Hepatocyte (in vitro differentiated cells): ENCODE results near the gene LENG8. TPM values are rescaled to one million over a fixed set of nuclear protein-coding genes. Genes with fewer than 3 reads are reported as not detected.

Experiments used
- DNase-seq: peaks from one replicate; pipeline ENCODE4 v3.0.0-alpha.2; 2016; ENCODE audit warnings: low spot score
- H2AFZ ChIP-seq: fragments of 200-600 bp; sonication (generic); 2 replicates; pipeline ENCODE4 v1.6.0; 2016; ENCODE audit warnings: antibody characterized with exemption, mild to moderate bottlenecking
- H3K27ac ChIP-seq: fragments of 200-600 bp; sonication (generic); 2 replicates; pipeline ENCODE4 v1.5.1; 2016; ENCODE audit warnings: mild to moderate bottlenecking
- H3K27me3 ChIP-seq: fragments of 200-600 bp; sonication (generic); 2 replicates; pipeline ENCODE4 v1.6.1; 2016
- H3K36me3 ChIP-seq: fragments of 200-600 bp; sonication (generic); replicated peaks from 2 replicates; pipeline ENCODE4 v1.5.1; 2016; ENCODE audit warnings: low read depth; ENCODE audit not compliant: insufficient read depth
- H3K4me1 ChIP-seq: fragments of 200-600 bp; sonication (generic); 2 replicates; pipeline ENCODE4 v1.5.1; 2016; ENCODE audit warnings: mild to moderate bottlenecking, moderate library complexity; ENCODE audit not compliant: insufficient read depth
- H3K4me2 ChIP-seq: fragments of 200-600 bp; sonication (generic); 2 replicates; pipeline ENCODE4 v1.6.0; 2016
- H3K4me3 ChIP-seq: fragments of 200-600 bp; sonication (generic); 2 replicates; pipeline ENCODE4 v1.5.1; 2016; ENCODE audit warnings: mild to moderate bottlenecking
- H3K79me2 ChIP-seq: fragments of 200-600 bp; sonication (generic); 2 replicates; pipeline ENCODE4 v1.6.0; 2017; ENCODE audit warnings: mild to moderate bottlenecking
- H3K9me2 ChIP-seq: fragments of 200-600 bp; sonication (generic); replicated peaks from 2 replicates; pipeline ENCODE4 v1.6.0; 2017; ENCODE audit warnings: mild to moderate bottlenecking; ENCODE audit not compliant: insufficient read depth
- H3K9me3 ChIP-seq: fragments of 200-600 bp; sonication (generic); 2 replicates; pipeline ENCODE4 v1.5.1; 2016; ENCODE audit warnings: low read depth, mild to moderate bottlenecking
- H4K20me1 ChIP-seq: fragments of 200-600 bp; sonication (generic); 2 replicates; pipeline ENCODE4 v1.6.0; 2016; ENCODE audit warnings: mild to moderate bottlenecking; ENCODE audit not compliant: insufficient read depth, poor library complexity, severe bottlenecking
- EZH2 ChIP-seq: fragments of 200-600 bp; sonication (generic); IDR thresholded peaks from 2 replicates; pipeline ENCODE4 v1.6.1; 2016; ENCODE audit warnings: antibody characterized with exemption, mild to moderate bottlenecking, borderline replicate concordance
- EZH2phosphoT487 ChIP-seq: fragments of 200-600 bp; sonication (generic); IDR thresholded peaks from one replicate; pipeline ENCODE4 v1.6.1; 2018; ENCODE audit warnings: antibody characterized with exemption, mild to moderate bottlenecking, low read depth, moderate library complexity; ENCODE audit not compliant: unreplicated experiment, severe bottlenecking
- WGBS: methylation state at CpG from one replicate; pipeline ENCODE4 v1.1.6; 2016; ENCODE audit warnings: low lambda C conversion rate; ENCODE audit errors: missing lambda C conversion rate; 5-methylcytosine and 5-hydroxymethylcytosine counted together
- polyA plus RNA-seq: library from polyadenylated mRNA; unstranded; fragments of >200 nt; fragmentation: Nextera tagmentation; extraction: Ambion mirVana; gene quantifications from 2 replicates; pipeline ENCODE4 v1.2.1, GENCODE V29; 2016
- total RNA-seq: library from RNA; depleted of rRNA; stranded (reverse); fragments of >200 nt; gene quantifications from 2 replicates; pipeline ENCODE4 v1.2.3, GENCODE V29; 2014
- TF ChIP-seq, protein P1 (sequence below): fragments of 200-600 bp; sonication (generic); IDR thresholded peaks from 2 replicates; pipeline ENCODE4 v1.5.1; 2016; ENCODE audit warnings: antibody characterized with exemption, mild to moderate bottlenecking; ENCODE audit not compliant: poor library complexity

Gene LENG8
- total and polyA plus RNA-seq, 2 experiments from 2014 or later: 36.6 to 54.0 TPM

DNA sequence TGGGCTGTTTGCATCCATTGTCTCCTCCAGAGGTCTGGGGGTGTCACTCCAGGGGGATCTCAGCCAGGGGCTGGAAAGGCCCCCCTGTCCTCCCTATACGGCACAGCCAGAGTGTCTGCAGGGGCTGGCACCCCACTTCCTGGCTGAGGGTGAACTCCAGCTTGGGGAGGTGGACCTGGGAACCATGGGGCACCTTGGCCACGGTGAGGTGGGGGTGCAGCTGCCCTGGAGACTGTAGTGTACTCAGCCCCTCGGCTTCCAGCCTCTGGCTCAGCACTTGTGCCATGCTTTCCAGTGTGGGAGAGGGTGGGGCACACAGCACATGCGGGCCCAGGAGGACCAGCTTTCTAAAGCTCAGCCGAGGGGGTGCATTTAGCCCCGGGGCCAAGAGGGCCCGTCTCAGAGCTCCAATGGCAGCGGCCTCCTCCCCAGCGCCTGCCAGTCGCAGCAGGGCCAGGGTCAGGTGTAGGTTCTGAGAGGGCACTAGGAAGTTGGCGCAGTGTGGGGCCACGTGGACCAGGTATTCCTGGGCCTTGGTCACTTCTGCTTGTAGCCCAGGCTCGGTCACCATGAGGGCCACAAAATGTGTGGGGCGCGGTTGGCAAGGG lies 13.2 kb downstream of the LENG8 start:
- H4K20me1 ChIP-seq: peaks cover 29% of the 10 kb centered on the region
- no peak overlapping the region for H2AFZ ChIP-seq
- no peaks in the 10 kb centered on the region for H3K9me3 ChIP-seq
- H3K36me3 ChIP-seq: no peaks in the 10 kb centered on the region
- peaks cover 12% of the 10 kb centered on the region for H3K4me1 ChIP-seq
- peak overlapping the region; percentile 91 for H3K4me2 ChIP-seq
- WGBS: 92% methylated on average over 15 of the region's 15 CpGs
- TF ChIP-seq EZH2: no peak
- H3K79me2 ChIP-seq: peaks cover 24% of the 10 kb centered on the region
- no peaks in the 10 kb centered on the region for H3K27me3 ChIP-seq
- no peaks in the 10 kb centered on the region for H3K9me2 ChIP-seq
- peak overlapping the region; percentile 88 for H3K27ac ChIP-seq
- no peak for DNase-seq
- no peak overlapping the region for H3K4me3 ChIP-seq

DNA sequence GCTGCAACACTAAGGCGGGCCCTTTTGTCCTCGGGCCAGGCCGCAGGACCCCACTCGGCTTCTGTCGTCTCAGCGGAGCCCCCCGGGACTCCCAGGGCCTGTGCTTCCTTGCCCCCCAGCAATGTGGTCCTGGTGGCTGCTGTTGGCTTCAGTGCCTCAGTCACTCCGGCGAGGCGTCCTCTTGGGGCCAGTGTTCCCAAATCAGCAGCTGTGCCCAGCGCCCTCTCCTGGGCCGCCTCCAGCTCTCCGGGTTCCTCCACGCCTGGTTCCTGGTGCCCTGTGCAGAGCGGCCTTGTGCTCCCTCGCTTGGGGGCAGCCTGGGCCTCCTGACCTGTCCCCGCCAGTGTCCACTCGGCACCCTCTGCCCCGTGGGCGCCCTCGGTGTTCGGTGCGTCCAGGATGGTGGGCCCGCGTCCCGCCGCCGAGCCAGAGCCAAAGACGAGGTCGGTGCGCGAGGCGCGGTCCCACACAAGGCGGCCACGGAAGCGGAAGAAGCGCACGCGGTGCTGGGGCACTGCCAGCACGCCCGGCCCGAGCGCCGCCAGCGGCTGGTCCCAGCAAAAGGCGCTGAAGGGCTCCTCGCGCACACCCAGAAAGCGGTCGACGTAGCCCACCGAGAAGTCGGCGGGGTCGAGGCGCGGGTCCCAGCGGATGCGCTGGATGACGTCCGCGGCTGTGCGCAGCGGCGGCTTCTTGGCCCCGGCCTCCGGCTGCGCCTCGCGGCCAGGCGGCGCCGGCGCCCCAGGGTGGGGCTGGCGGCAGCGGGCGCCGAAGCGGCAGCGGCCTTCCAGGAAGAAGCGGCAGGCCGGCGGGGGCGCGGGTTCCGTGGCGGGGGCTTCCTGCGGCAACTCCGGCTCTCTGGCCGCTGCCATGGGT lies 13.9 kb downstream of the LENG8 start:
- no peak for TF ChIP-seq EZH2phosphoT487
- no peak for TF ChIP-seq EZH2
- TF ChIP-seq, protein P1, sequence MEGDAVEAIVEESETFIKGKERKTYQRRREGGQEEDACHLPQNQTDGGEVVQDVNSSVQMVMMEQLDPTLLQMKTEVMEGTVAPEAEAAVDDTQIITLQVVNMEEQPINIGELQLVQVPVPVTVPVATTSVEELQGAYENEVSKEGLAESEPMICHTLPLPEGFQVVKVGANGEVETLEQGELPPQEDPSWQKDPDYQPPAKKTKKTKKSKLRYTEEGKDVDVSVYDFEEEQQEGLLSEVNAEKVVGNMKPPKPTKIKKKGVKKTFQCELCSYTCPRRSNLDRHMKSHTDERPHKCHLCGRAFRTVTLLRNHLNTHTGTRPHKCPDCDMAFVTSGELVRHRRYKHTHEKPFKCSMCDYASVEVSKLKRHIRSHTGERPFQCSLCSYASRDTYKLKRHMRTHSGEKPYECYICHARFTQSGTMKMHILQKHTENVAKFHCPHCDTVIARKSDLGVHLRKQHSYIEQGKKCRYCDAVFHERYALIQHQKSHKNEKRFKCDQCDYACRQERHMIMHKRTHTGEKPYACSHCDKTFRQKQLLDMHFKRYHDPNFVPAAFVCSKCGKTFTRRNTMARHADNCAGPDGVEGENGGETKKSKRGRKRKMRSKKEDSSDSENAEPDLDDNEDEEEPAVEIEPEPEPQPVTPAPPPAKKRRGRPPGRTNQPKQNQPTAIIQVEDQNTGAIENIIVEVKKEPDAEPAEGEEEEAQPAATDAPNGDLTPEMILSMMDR: peak; percentile 18
- Histone ChIP-seq H4K20me1 (peaks cover 29% of the 10 kb centered on the region), H3K4me2 (peak overlapping the region; percentile 91), H3K9me3 (no peaks in the 10 kb centered on the region), H3K79me2 (peaks cover 22% of the 10 kb centered on the region), H3K36me3 (no peaks in the 10 kb centered on the region), H3K4me3 (peak overlapping the region; percentile 12), H3K27me3 (no peaks in the 10 kb centered on the region), H3K9me2 (no peaks in the 10 kb centered on the region), H2AFZ (no peak overlapping the region), H3K27ac (peak overlapping the region; percentile 88), H3K4me1 (peaks cover 12% of the 10 kb centered on the region)
- 10% methylated on average over 88 of the region's 91 CpGs for WGBS
- peak; percentile 73 for DNase-seq

DNA sequence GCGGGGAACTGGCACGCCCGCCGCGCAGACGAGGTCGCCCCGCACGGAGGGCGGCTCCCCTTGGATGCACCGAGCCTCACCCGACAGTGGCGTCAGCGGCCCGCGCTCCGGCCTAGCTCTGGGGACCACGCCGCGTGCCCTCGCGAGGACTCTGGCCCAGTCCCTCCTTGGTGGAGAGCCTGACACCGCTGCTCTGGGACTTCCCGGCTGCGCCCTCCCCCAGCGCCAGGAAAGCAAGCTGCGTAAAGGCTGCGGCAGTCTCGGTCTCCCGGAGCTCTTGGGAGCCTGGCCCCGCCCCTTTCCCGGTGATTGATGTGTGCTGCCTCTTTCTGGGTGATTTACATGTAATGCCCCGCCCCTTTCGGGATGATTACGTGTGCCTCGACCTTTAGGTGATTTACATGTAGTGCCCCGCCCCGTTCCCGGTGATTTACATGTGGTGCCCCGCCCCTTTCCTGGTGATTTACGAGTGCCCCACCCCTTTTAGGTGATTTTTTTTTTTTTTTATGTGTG lies 14.6 kb downstream of the LENG8 start, which contains the start of gene LENG9:
TSS of gene LENG9 (minus strand) at position 248 of the 513 bp plus-strand sequence. CDS start 252 bp downstream, outside the sequence.
- peaks cover 25% of the 10 kb centered on the region for H4K20me1 ChIP-seq
- peak within 1 kb of the TSS; percentile 88 for H3K27ac ChIP-seq
- TF ChIP-seq EZH2: no peak
- TF ChIP-seq, protein P1: no peak
- TF ChIP-seq EZH2phosphoT487: no peak
- H3K4me3 ChIP-seq: peak within 1 kb of the TSS; percentile 12
- peaks cover 18% of the 10 kb centered on the region for H3K79me2 ChIP-seq
- no peak within 1 kb of the TSS for H2AFZ ChIP-seq
- no peaks in the 10 kb centered on the region for H3K9me2 ChIP-seq
- peak; percentile 100 for DNase-seq
- WGBS: 2% methylated on average over 35 of the region's 41 CpGs
- no peaks in the 10 kb centered on the region for H3K9me3 ChIP-seq
- H3K27me3 ChIP-seq: no peaks in the 10 kb centered on the region
- peaks cover 16% of the 10 kb centered on the region for H3K4me1 ChIP-seq
- peak within 1 kb of the TSS; percentile 91 for H3K4me2 ChIP-seq
- H3K36me3 ChIP-seq: no peaks in the 10 kb centered on the region
